IMR-90 (cell line): ENCODE results near the gene SHOX. TPM values are rescaled to one million over a fixed set of nuclear protein-coding genes. Genes with fewer than 3 reads are reported as not detected.

Source experiments
- ATAC-seq: fragments of 200-7000 bp; cut with Tn5 transposase; 2 replicates; pipeline ENCODE4 v1.9.1; 2020; ENCODE audit warnings: low read depth, mild to moderate bottlenecking, moderate library complexity
- BruUV-seq: library from RNA; stranded (reverse); fragments of 400-500 nt; replicated peaks from 2 replicates; lab custom pipeline; 2021; lab: Mats Ljungman, UMichigan
- CTCF ChIA-PET: fragments of 300-600 bp; formaldehyde crosslinking; extraction: SDS; loops from one replicate; lab custom pipeline; 2021; ENCODE audit warnings: antibody characterized with exemption; lab: Yijun Ruan, JAX
- POLR2A ChIA-PET: fragments of 300-600 bp; sonication (Branson Sonifier 250); formaldehyde crosslinking; loops from one replicate; lab custom pipeline; 2022; ENCODE audit warnings: antibody characterized with exemption; ENCODE audit not compliant: unreplicated experiment; lab: Charles Lee
- DNase-seq: peaks from one replicate; pipeline ENCODE4 v3.0.0; 2013
- H2AFZ ChIP-seq: replicated peaks from 2 replicates; pipeline ENCODE3; 2013; ENCODE audit warnings: low read length, mild to moderate bottlenecking; ENCODE audit not compliant: poor library complexity
- H2AK5ac ChIP-seq: 2 replicates; pipeline ENCODE4 v1.6.1; 2013; ENCODE audit warnings: low read depth, low read length, inconsistent platforms
- H2AK9ac ChIP-seq: replicated peaks from 2 replicates; pipeline ENCODE3; 2013; ENCODE audit warnings: mild to moderate bottlenecking, low read depth, low read length, moderate library complexity; ENCODE audit not compliant: poor library complexity
- H2BK120ac ChIP-seq: 2 replicates; pipeline ENCODE4 v1.6.1; 2013; ENCODE audit warnings: low read depth, low read length, inconsistent platforms
- H2BK15ac ChIP-seq: 3 replicates; pipeline ENCODE4 v1.6.1; 2013; ENCODE audit warnings: low read depth, low read length, inconsistent platforms
- H2BK20ac ChIP-seq: 2 replicates; pipeline ENCODE4 v1.6.1; 2013; ENCODE audit warnings: low read depth, mild to moderate bottlenecking, inconsistent platforms, low read length, moderate library complexity
- H2BK5ac ChIP-seq: 2 replicates; pipeline ENCODE4 v1.6.1; 2013; ENCODE audit warnings: mild to moderate bottlenecking, low read depth, low read length, inconsistent platforms; ENCODE audit not compliant: poor library complexity, severe bottlenecking
- H3K14ac ChIP-seq: replicated peaks from 2 replicates; pipeline ENCODE4 v1.6.1; 2013; ENCODE audit warnings: low read depth, low read length, inconsistent platforms
- H3K18ac ChIP-seq: 2 replicates; pipeline ENCODE4 v1.6.1; 2013; ENCODE audit warnings: low read depth, low read length, control low read depth
- H3K23ac ChIP-seq: 2 replicates; pipeline ENCODE4 v1.6.1; 2013; ENCODE audit warnings: low read depth, low read length, inconsistent platforms
- H3K27ac ChIP-seq: 2 replicates; pipeline ENCODE4 v1.5.1; 2013; ENCODE audit warnings: mild to moderate bottlenecking, control low read depth, low read length; ENCODE audit not compliant: insufficient read depth
- H3K27me3 ChIP-seq: 2 replicates; pipeline ENCODE4 v1.6.1; 2013; ENCODE audit warnings: low read length; ENCODE audit not compliant: control insufficient read depth, insufficient read depth
- H3K36me3 ChIP-seq: 2 replicates; pipeline ENCODE4 v1.6.1; 2013; ENCODE audit warnings: low read length, mixed read lengths; ENCODE audit not compliant: control insufficient read depth, insufficient read depth
- H3K4ac ChIP-seq: 2 replicates; pipeline ENCODE4 v1.6.1; 2013; ENCODE audit warnings: low read depth, low read length, inconsistent platforms
- H3K4me1 ChIP-seq: 2 replicates; pipeline ENCODE4 v1.6.1; 2013; ENCODE audit warnings: low read length, mixed read lengths; ENCODE audit not compliant: control insufficient read depth, insufficient read depth
- H3K4me2 ChIP-seq: 2 replicates; pipeline ENCODE4 v1.6.1; 2013; ENCODE audit warnings: low read depth, mild to moderate bottlenecking, control low read depth, low read length, moderate library complexity
- H3K4me3 ChIP-seq: 2 replicates; pipeline ENCODE4 v1.5.1; 2013; ENCODE audit warnings: low read depth, mild to moderate bottlenecking, control low read depth, low read length, moderate library complexity; ENCODE audit not compliant: insufficient read depth
- H3K56ac ChIP-seq: 2 replicates; pipeline ENCODE4 v1.6.1; 2013; ENCODE audit warnings: low read length, inconsistent platforms; ENCODE audit not compliant: insufficient read depth; ENCODE audit errors: extremely low read depth
- H3K79me1 ChIP-seq, 2 experiments: 2 replicates each; pipeline ENCODE4 v1.6.1; 2013; ENCODE audit warnings: low read length in 2 of 2, inconsistent platforms in 1 of 2, low read depth in 1 of 2
- H3K9ac ChIP-seq: 2 replicates; pipeline ENCODE4 v1.6.1; 2013; ENCODE audit warnings: low read depth, low read length, control low read depth
- H3K9me1 ChIP-seq: 2 replicates; pipeline ENCODE4 v1.6.1; 2013; ENCODE audit warnings: low read length, inconsistent platforms; ENCODE audit not compliant: insufficient read depth
- H3K9me3 ChIP-seq: 2 replicates; pipeline ENCODE4 v1.6.1; 2013; ENCODE audit warnings: low read length; ENCODE audit not compliant: control insufficient read depth, insufficient read depth
- H4K20me1 ChIP-seq: 2 replicates; pipeline ENCODE4 v1.6.1; 2013; ENCODE audit warnings: low read length, inconsistent platforms; ENCODE audit not compliant: insufficient read depth
- H4K5ac ChIP-seq: 2 replicates; pipeline ENCODE4 v1.6.1; 2013; ENCODE audit warnings: mild to moderate bottlenecking, low read depth, low read length, control low read depth
- H4K8ac ChIP-seq, 2 experiments: 2 replicates each; pipeline ENCODE4 v1.6.1; 2013; ENCODE audit warnings: low read depth in 2 of 2, low read length in 2 of 2, control low read depth in 1 of 2, inconsistent platforms in 1 of 2
- H4K91ac ChIP-seq: 2 replicates; pipeline ENCODE4 v1.6.1; 2013; ENCODE audit warnings: low read depth, low read length, inconsistent platforms; ENCODE audit not compliant: insufficient read depth
- CHD1 ChIP-seq: IDR thresholded peaks from 2 replicates; pipeline ENCODE4 v1.6.1; 2012; ENCODE audit warnings: low read depth, low read length, improper control_type of control experiment
- CTCF ChIP-seq: conservative IDR thresholded peaks from 2 replicates; pipeline ENCODE4 v1.5.1; 2012; ENCODE audit warnings: mild to moderate bottlenecking, low read depth, low read length, improper control_type of control experiment
- ELK1 ChIP-seq: fragments of 150-350 bp; IDR thresholded peaks from 2 replicates; pipeline ENCODE4 v1.6.1; 2016; ENCODE audit warnings: low read depth, mild to moderate bottlenecking, low read length, moderate library complexity, borderline replicate concordance
- MAFK ChIP-seq: IDR thresholded peaks from 2 replicates; pipeline ENCODE4 v1.6.1; 2012; ENCODE audit warnings: low read depth, low read length, improper control_type of control experiment
- MAZ ChIP-seq: IDR thresholded peaks from 2 replicates; pipeline ENCODE4 v1.6.1; 2012; ENCODE audit warnings: low read depth, mild to moderate bottlenecking, low read length, improper control_type of control experiment, moderate library complexity, borderline replicate concordance
- POLR2A ChIP-seq: IDR thresholded peaks from 2 replicates; pipeline ENCODE4 v1.6.1; 2012; ENCODE audit warnings: mild to moderate bottlenecking, low read depth, low read length
- RAD21 ChIP-seq: IDR thresholded peaks from 2 replicates; pipeline ENCODE4 v1.6.1; 2012; ENCODE audit warnings: low read length, improper control_type of control experiment
- RFX5 ChIP-seq: IDR thresholded peaks from 2 replicates; pipeline ENCODE4 v1.8.0; 2012; ENCODE audit warnings: low read depth, mild to moderate bottlenecking, low read length, moderate library complexity
- SMC3 ChIP-seq: fragments of 150-350 bp; IDR thresholded peaks from 2 replicates; pipeline ENCODE4 v1.6.1; 2016; ENCODE audit warnings: low read depth, mild to moderate bottlenecking, antibody characterized with exemption, low read length, moderate library complexity
- USF2 ChIP-seq: fragments of 150-350 bp; IDR thresholded peaks from 2 replicates; pipeline ENCODE4 v1.6.1; 2017; ENCODE audit warnings: mild to moderate bottlenecking, antibody characterized with exemption, low read length, low read depth
- WGBS, 2 experiments: methylation state at CpG; one replicate each; pipeline versions ENCODE4 v1.1.5 to v1.1.7; 2013; ENCODE audit warnings: missing lambda C conversion rate in 2 of 2; ENCODE audit not compliant: insufficient read length in 1 of 2; ENCODE audit errors: extremely low coverage in 2 of 2; 5-methylcytosine and 5-hydroxymethylcytosine counted together
- dilution Hi-C: fragments of 300-500 bp; cut with HindIII; formaldehyde crosslinking; loops from one replicate; pipeline ENCODE4 v1.14.3; 2018; ENCODE audit warnings: low sequenced_read_pairs; ENCODE audit not compliant: unreplicated experiment
- in situ Hi-C: fragments of 300-500 bp; cut with MboI; formaldehyde crosslinking; loops from 3 replicates; pipeline ENCODE4 v1.14.3; 2019; ENCODE audit warnings: low sequenced_read_pairs, inconsistent platforms, mixed read lengths
- intact Hi-C: fragments of 100-400 bp; cut with micrococcal nuclease; formaldehyde crosslinking; loops from 2 replicates; pipeline ENCODE4 v1.10.0; 2022
- polyA plus RNA-seq, 3 experiments: library from polyadenylated mRNA; depleted of rRNA; stranded (reverse); fragments of >200 nt; gene quantifications; 2 replicates each; pipeline ENCODE4 v1.2.3, GENCODE V29; 2012; ENCODE audit warnings: low replicate concordance in 1 of 3
- total RNA-seq: library from RNA; depleted of rRNA; stranded (reverse); fragments of >200 nt; gene quantifications from 2 replicates; pipeline ENCODE4 v1.2.3, GENCODE V29; 2012

SHOX gene
- total and polyA plus RNA-seq, 2 of the 4 experiments (the other 2 are of a cell fraction) = not detected

GRCh38 chrX:675955-676295 is 45.3 kb downstream of the SHOX start:
- TF ChIP-seq CTCF = no peak
- TF ChIP-seq ELK1 = no peak
- TF ChIP-seq MAFK = no peak
- TF ChIP-seq RAD21 = no peak
- TF ChIP-seq POLR2A = no peak
- no peak for TF ChIP-seq USF2
- TF ChIP-seq MAZ = no peak
- no peak for TF ChIP-seq CHD1
- TF ChIP-seq RFX5 = no peak
- TF ChIP-seq SMC3 = no peak
- H3K9me3 ChIP-seq = peaks cover 40% of the 10 kb centered on the region
- no TSS peak for BruUV-seq

More at GRCh38 chrX:675955-676295, 45.3 kb downstream of the SHOX start:
- Histone ChIP-seq H2BK20ac (no peak overlapping the region), H3K23ac (no peak overlapping the region), H3K9ac (no peak overlapping the region), H2AK5ac (no peak overlapping the region), H2AK9ac (no peak overlapping the region), H2AFZ (no peak overlapping the region), H4K20me1 (no peaks in the 10 kb centered on the region), H2BK5ac (no peak overlapping the region), H3K9me1 (no peaks in the 10 kb centered on the region), H4K8ac (no peak overlapping the region), H3K4me2 (no peak overlapping the region), H2BK120ac (no peak overlapping the region), H3K14ac (no peak overlapping the region), H4K5ac (no peak overlapping the region), H3K79me1 (no peaks in the 10 kb centered on the region), H3K36me3 (no peaks in the 10 kb centered on the region), H3K56ac (no peak overlapping the region), H3K27ac (no peak overlapping the region), H3K18ac (no peak overlapping the region), H3K27me3 (no peaks in the 10 kb centered on the region), H3K4me1 (no peaks in the 10 kb centered on the region), H3K4me3 (no peak overlapping the region), H4K91ac (no peak overlapping the region), H2BK15ac (no peak overlapping the region), H3K4ac (no peak overlapping the region)
- dilution Hi-C loops = no loop called here
- CTCF ChIA-PET = no interaction called here
- in situ Hi-C loops = no loop called here
- POLR2A ChIA-PET = no interaction called here
- intact Hi-C loops = no loop called here
- no peak for DNase-seq
- no peak for ATAC-seq
- WGBS, 2 experiments = 40% methylated on average over 1 of the region's 15 CpGs; no CpG with 5 or more reads in 1 of the 2 experiments
